GM04503 (cell line): ENCODE measurements around the gene PEF1.

Experiments
- DNase-seq: peaks from one replicate; pipeline ENCODE4 v3.0.0-alpha.2; 2012; ENCODE audit warnings: low read depth

PEF1 gene

DNA sequence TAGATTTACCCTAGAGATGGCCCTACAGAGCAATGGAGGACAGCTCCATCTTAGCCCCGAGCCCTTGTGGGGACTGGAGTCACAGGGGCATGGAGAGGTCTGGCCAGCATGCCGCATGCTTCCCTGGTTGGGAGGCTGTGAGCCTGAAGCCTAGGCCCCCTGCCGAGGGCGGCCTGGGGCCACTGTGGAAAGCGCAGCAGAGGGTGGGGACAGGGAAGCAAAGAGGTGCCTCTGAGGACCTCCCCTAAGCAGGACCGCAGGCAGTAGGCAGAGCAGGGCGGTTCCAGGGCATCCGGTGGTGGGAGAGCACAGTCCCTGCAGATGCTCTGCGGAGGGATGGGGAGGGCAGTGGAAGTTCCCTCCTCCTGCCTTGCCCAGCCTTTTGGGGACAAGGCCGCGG lies 26.5 kb upstream of the PEF1 start:
- no peak for DNase-seq

DNA sequence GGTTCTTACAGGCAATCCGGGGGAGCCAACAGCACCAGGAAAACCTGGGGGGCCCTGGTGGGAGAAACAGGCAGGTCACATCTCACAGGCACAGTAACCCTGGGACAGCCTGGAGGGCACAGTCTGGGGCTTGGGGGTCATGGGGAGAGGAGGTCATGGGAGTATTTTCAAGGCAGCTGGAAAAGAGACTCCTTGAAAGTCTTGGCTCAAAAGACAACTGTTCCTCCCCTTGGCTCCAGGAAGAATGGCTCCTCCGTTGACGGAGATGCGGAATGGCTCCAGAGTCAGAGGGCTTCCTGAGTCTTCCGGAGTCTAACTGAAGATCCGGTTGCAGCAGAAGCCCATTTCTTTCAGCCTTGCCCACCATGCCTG lies 25.9 kb upstream of the PEF1 start:
- DNase-seq: no peak

DNA sequence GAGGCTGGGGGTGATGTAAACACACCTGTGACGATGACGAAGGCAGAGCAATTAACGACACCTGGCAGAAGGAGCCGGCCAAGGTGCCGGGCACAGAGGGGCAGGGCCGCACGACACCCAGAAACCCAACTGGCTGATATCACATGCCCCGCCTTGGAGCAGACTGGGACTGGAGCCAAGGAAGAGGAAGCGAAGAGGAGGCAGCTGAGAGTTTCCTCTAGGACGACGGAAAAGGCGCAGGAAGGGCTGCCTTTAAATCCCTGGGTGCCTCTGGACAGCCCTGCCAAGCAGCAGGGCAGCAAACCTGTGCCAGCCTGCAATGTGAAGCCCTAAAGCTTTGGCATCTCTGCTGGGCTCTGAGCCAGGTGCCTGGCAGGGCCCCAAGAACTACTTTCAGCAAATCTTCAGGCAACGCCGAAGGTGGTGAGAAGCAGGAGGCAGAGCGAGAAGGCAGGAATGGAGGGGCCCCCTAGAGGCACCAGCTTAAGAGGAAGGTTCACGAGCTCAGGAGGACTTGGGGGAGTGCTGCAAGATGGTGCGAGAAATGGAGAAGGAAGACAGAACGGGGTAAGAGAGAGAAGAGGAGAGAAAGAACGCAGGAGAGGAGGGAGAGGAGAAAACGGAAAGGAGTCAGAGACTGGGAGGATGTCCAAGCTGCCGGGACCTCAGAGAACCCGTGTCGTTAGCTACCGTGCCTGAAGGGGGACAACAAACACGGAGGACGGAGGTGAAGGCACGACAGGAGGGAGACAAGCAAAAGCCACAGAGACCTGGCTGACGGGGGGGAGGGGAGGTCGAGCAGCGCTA lies 25.3 kb upstream of the PEF1 start:
- no peak for DNase-seq

DNA sequence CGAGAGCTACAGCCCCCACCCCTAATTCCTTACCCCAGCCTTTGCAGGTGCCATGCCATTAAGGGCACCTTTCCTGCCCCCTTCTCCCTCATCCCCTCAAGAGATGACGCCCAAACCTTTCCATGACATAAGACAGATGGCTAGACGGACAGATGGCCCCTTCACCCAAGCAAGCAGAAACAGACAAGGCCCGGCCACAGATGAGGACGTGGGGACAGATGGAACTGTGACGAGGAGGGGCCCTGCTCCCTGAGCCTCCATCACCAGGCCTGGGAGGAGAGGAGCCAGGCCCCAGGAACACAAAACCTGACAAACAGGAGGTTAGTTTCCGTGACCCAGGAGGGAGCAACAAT lies 24.7 kb upstream of the PEF1 start:
- DNase-seq: no peak

DNA sequence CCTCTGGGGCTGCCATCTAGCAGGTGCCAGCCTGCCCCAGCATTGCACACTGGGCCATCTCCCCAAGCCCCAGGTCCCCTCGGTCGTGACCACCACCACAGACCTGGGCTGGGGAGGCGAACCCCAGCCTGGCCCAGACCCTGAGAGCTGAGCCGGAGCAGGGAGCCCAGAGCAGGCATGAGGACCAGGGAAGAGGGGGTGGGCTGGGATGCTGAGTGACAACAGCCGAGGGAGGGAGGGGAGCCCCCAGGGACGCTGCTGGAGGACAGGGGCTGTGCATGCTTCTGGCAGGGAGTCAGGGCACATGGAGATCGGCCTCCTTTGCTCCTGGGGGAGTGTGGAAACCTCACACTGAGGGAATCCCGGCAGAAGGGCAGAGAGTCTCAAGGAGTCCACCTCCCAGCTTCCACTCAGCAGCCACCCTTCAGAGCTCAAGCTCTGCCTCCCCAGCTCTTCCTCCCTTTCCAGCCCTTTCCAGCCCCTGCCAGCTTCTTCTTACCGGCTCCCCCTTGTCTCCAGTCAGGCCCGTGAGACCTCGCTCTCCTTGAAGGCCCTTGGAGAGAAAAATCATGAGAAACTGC lies 23.7 kb upstream of the PEF1 start:
- no peak for DNase-seq

DNA sequence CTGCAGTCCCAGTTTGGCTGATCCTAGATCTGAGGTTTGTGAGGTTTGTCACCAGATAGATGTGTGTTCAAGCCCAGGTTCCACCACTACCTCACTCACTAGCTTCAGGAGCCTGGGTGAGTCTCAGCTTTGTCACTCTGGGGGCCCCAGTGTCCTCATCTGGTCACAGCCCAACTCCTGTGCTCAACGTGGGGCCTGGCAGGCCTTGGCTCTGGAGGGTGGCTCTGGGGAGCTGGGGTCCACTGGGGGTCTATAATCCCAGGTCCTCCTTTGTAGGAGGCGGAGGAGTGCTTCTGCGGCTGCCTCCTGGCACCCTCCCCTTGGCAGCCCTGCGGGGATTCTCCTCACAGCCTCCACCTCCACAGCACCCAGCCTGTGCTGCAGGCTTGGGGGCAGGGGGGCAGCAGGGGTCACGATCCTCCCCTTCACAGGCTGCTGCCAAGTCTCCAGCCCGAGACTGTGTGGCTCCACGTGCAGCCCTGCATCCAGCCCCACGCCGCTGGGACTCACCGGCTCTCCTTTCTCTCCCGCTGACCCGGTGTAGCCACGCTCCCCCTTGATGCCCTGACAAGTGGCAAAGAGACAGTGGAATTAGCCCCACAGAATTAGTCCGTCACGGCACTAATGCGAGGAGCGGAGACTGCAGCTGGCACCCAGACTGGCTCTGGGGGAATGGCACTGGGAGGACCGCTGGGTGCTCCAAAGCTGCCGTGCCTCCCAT lies 22.5 kb upstream of the PEF1 start:
- DNase-seq: no peak

DNA sequence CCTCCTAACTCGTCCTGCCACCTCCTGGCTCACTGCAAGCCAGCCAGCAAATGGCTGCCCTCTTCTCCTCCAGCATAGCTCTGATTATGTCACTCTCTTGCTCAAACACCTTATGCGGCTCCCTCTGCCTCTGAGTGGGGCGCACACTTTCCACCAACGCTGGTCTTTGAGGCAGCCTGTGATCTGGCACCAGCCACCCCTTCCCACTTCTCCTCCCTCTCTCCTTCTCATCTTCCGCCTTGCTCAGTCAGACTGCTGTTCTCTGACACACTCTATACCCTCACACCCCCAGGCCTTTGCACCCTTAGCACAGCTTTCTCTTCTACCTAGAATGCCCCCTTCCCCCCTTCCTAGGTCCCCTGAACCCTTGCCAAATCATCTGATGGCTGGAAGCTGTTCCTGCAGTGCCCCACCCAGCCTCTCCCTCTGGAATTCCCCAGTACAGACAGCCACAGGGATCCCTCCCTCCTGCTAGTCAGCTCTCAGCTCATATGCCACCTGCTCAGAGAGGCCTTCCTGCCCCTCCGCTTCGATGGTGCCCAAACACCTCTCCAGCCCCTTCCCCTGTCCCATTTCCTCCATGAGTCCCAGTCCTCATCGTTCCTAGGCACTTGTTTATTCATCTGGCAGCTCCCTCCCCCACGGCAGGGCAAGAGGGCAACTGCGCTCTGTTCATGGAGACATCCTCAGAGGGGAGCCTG lies 21.7 kb upstream of the PEF1 start:
- DNase-seq: no peak

DNA sequence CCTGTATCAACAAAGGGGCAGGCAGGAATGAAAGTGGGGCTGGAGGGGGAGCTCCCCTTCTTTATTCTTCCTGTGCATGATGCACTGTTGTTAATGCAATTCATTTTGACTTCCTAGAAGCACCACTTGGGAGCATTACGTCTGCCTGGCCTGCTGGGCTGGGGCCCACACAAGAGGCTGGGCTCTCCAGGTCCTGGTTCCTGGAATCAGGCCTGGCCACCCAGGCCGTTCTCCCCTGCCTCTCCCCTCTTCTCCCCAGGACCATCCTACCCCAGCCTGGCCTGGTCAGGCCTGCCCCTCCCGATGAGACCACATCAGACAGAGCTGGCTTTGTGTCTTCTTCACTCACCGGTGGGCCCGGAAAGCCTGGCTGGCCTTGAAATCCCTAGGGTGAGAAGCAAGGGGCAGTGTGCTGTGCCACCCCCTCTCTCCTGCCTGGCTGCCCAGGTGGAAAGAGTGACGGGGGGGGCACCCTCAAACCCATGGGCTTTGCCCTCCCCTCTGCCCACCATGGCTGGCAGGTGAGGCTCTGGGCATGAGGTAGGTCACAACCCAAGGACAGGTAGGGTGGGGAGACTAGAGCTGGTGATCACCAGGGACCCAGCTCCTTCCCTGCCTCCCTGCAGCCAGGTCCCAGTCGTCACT lies 20.7 kb upstream of the PEF1 start:
- DNase-seq: no peak

DNA sequence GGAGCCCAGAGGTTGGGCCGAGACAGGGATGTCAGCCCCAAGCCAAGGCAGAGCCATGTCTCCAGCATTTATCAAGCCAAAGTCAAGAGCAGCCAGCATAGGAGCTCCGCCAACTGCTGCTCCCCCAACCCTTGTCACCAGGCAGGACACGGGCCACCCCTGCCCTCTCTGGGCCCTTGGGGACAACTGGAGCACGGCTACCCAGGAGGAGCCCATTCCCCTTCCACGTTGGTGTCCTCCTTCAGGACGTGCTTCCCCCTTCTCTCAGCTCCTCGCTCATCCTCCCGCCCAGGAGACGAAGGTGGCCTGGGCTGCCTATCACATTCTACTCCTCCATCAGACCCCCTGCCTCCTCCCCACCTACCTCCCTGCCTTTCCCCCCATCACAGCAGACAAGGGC lies 19.9 kb upstream of the PEF1 start:
- DNase-seq: no peak

DNA sequence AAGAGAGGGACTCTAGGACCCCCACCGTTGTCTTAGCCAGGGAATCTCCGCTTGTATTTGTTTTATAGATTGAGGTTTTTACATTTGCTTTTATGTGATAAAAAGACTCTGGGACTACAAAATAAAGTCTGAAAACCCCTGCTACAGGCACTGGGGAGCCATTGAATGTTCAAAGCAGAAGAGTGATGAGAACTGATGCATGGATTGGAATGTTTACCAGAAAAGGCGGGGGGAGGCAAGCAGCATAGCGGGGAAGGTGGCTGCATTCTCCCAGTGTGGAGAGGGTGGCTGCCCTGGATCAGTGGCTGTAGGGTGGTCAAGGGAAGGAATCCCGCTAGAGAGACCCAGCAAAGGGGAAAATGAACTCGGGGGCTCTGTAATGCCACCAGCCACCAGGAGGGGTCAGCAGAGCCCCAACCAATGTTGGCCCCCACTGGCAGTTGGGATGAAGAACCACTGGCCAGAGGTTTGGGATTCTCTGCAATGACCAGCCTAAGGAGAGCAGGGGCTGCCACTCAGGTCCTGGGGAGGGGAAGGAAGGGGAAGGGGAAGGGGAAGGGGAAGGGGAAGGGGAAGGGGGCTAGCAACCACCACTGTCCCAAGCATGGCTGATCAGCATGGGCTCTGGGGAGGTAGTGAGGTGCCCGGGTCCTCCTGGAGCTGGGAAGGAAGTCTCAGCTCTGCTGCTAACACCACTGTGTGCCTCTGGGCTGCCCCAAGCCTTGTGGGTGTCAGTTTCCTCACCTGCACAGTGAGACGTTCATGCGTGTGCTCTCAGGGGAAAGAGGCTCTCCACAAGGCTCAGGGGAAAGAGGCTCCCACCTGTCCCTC lies 19.2 kb upstream of the PEF1 start:
- no peak for DNase-seq

DNA sequence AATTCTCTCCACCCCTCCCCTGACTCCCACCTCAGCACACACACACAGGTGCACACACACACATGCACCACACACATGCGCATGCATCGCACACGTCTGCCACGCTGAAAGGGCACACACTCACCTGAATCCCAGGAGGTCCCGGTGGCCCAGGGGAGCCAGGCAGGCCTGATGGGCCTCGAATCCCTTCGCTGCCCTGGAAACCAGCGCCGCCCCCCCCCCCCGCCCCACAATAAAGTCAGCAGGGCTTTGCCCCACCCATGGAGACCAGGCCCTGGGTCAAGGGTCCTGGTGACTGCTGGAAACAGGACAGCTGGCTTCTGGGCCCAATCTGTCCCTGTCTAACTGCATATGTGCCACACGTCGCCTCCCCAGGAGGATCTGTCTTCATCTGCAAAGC lies 17.8 kb upstream of the PEF1 start:
- no peak for DNase-seq

DNA sequence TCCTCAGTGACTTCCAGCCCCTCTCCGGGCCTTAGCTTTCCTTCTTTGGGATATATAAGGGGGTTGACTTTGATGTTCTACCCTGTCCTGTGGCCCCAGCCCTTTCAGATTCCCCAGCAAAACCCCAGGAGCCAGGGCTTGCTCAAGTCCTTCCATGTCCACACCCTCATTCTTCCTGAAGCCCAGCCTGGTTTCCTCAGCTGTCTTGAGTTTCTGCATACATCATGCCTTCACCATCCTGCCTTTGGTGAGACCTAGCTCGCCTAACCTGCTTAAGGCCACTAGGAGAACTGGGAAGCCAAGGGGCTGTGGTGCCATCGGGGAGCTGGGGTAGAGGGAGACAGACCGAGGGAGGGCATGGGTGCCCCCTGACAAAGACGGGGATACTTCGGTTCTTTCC lies 17.2 kb upstream of the PEF1 start:
- no peak for DNase-seq

DNA sequence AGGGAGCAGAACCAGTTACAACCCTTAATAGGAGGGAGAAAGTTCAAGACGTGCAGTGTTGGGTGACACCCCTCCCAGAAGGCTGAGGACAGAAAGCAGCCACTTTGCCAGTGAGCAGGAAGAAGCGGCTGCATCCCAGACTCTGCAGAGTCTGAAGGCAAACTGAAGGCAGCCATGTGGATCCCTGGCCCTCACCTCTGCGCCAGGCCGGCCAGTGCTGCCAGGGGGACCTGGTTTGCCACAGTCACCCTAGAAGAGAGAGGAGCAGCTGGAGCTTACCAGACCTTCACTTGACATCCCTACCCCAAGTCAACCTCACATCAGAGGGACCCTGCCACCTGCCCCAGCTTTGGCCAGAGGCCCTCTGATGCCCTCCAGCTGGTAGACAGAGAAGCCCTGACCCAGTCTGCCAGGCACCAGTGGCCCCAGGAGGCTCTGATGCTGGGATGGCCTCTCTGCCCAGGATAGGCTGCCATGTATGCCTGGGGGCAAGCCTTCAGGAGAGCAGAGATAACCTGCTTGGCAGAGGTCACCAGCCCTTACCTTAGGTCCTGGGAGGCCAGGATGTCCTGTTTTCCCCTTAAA lies 16.3 kb upstream of the PEF1 start:
- no peak for DNase-seq

DNA sequence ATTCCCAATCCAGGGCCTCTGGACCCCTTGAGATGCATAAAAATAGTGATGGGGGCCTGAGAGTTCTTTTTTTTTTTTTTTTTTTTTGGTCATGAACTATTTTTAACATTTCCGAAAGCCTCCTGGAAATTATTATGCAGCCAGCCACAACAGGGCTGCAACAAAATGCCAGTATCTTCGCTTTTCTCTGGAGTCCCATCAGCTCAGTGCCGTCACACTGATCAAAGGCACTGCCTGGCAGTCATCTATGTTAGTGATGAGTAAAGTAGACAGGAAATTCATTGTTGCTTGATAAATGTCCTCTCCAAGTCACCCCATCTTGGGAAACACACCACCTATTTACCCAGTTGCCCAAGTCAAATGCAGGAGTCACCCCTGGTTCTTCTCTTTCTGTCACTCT lies 15.2 kb upstream of the PEF1 start:
- DNase-seq: no peak

DNA sequence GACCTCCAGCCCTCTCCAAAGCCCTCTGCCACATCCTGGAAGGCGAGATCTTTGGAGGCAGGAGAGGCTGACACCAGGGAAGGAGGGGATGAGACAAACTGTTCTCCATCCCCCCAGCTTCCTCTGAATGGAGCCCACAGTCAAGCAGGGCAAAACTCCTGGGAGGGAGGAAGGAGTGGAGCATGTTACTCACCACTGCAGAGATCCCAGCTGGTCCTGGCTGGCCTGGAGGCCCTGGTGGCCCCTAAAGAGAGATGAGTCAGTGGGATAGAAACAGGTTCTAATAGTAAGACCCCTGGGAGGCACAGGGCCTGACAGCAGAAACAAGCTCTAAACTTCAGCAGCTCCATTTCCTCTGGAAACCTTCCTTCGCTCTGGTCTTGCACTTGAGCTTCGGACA lies 14.0 kb upstream of the PEF1 start:
- DNase-seq: no peak

DNA sequence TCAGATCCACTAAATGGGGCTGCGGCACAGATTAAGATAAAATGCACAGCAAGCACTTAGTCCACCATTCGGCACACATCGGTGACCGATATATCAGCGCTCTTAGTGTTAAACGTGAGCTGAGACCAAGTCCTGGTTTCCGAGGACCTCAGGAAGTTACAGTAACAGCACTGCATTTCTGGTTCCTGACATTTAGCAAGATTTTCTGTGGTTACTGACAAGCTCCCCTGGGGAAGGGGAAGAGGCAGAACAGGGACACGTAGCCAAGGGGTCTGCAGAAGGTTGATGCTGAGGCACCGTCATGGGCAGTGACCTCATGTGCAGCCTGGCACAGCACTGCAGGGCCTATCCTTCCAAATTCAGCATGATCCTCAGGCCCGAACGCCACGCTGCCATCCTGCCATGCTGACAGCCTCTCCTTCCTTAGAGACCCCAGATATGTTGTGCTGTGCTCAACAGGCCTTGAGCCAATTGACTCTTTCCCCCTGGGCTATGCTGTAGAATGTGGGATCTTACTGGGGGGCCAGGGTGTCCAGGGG lies 13.4 kb upstream of the PEF1 start:
- no peak for DNase-seq

DNA sequence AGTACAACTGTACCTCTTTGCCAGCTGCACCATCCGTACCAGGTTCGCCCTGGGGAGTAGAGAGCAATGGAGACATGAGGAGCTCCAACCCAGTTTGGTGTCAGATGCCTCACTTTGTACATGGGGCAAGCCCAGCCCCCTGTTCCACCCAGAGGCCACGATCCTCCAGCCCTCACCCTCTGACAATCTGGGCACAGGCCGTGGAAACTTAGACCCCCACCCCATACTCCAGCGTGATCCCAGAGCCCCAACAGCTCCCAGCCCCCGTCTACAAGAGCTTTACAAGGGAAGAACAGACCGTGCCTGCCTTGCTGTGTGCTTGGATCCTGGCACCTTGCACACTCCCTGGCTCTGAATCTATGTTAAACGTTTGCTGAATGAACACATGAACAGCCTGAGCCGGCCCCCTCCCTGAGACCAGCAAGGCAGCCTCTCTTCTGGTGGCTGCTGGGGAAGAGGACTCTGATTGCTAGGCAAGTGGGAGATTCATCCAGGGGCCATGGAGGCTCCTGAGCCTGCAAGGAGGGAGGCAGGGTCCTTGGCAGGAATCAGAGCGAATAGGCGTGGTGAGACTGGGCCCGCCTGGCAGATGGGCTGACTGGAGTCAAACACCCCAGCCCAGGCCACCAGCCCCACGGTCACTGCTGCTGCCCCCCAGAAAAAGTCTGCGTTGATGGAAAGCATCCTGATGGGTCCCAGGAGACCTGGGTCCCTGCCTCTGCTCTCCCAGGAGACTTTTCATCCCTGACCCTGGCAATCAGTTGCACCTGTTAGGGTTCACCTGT lies 12.5 kb upstream of the PEF1 start:
- no peak for DNase-seq

DNA sequence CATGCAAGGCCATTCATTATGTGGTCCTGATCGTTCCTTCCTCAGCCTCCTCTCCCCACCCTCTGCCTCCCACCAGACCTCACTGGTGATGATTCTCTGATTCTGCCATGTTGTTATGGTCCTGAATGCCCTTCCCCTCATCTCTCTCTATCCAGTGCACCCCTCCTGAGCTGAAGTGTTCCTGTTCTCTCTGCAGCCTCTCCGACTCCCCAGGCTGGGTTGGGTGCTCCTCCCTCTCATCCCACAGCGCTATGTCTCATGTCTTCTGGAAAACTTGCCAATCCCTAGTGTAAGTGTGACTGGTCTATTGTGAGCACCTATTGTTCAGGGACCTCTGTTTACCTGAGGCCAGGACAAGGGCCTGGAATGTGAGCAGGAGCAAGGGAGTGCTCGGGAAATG lies 11.1 kb upstream of the PEF1 start:
- no peak for DNase-seq

DNA sequence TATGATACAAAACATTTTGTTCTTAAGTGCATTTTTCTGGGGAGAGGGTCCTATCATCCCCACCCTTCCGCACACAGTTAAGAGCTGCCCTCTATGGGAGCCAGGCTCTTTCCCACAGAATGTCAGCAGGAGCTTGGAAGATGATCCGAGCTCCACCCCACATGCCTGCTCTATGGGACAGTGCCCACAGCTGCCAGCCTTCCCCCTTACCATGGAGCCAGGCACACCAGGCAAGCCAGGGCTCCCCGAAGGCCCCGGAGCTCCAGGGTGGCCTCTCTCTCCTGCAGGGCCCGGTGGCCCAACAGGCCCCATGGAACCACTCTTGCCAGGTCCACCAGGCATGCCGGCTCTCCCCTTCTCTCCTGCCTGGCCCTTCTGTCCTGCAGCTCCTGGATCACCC lies 10.4 kb upstream of the PEF1 start:
- no peak for DNase-seq

DNA sequence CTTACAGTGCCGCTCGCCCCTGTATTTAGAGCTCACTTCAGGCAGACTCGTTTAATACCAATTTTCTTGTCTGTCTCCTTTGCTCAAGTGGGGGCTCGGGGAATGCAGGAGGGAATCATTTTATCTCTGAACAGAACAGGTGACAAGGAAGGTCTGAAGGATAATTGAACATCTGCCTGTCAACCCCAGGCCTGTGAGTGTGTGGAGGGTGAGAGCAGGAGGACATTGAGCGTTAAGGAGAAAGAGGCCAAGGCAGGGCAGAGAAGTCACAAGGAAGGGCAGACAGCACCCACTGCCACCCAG lies 9.7 kb upstream of the PEF1 start:
- DNase-seq: no peak
